T-cell (primary cell): ENCODE measurements around the gene ACACA. TPM values are rescaled to one million over a fixed set of nuclear protein-coding genes. Genes with fewer than 3 reads are reported as not detected.

Source experiments
- ATAC-seq, 4 experiments: fragments of 200-7000 bp in 3 of 4; fragments of 150-1000 bp in 1 of 4; cut with Tn5 transposase; replicated peaks in 1 of 4; 1 replicate in 3 of 4; 2 replicates in 1 of 4; pipeline ENCODE4 v1.10.0; 2021; ENCODE audit warnings: moderate library complexity in 3 of 4, mild to moderate bottlenecking in 2 of 4, moderate number of reproducible peaks in 1 of 4
- CTCF ChIA-PET, 2 donors: fragments of 300-600 bp; sonication (Branson Sonifier 250); formaldehyde crosslinking; loops; one replicate each; lab custom pipeline; 2022; ENCODE audit warnings: antibody characterized with exemption in 2 of 2; lab: Charles Lee
- POLR2A ChIA-PET, 2 donors: fragments of 300-600 bp; sonication (Branson Sonifier 250); formaldehyde crosslinking; loops; one replicate each; lab custom pipeline; 2022; ENCODE audit warnings: antibody characterized with exemption in 2 of 2; lab: Charles Lee
- DNase-seq, 35 experiments: peaks; one replicate each; pipeline versions ENCODE4 v3.0.0 to v3.0.0-alpha.2; 2013 to 2023
- H3K27ac ChIP-seq: one replicate; pipeline ENCODE4 v1.5.1; 2013; ENCODE audit warnings: low read length
- H3K27me3 ChIP-seq, 2 experiments: replicated peaks in 1 of 2; 1 replicate in 1 of 2; 2 replicates in 1 of 2; pipeline versions ENCODE4 v1.6.1 to v1.7.0; 2013; ENCODE audit warnings: low read length in 1 of 2, mixed read lengths in 1 of 2; ENCODE audit not compliant: control insufficient read depth in 2 of 2, insufficient read depth in 2 of 2; ENCODE audit errors: extremely low read depth in 1 of 2
- H3K36me3 ChIP-seq, 2 donors: 1 replicate in 1 of 2; 2 replicates in 1 of 2; pipeline versions ENCODE4 v1.6.1 to v1.7.0; 2013; ENCODE audit warnings: low read length in 1 of 2; ENCODE audit not compliant: control insufficient read depth in 2 of 2, insufficient read depth in 1 of 2; ENCODE audit errors: extremely low read depth in 1 of 2
- H3K4me1 ChIP-seq, 2 experiments: 1 replicate in 1 of 2; 2 replicates in 1 of 2; pipeline versions ENCODE4 v1.6.1 to v1.7.0; 2013; ENCODE audit warnings: low read length in 2 of 2, mixed read lengths in 1 of 2; ENCODE audit not compliant: insufficient read depth in 2 of 2, control insufficient read depth in 1 of 2; ENCODE audit errors: extremely low read depth in 1 of 2
- H3K4me3 ChIP-seq, 2 donors: 1 replicate in 1 of 2; 2 replicates in 1 of 2; pipeline versions ENCODE4 v1.5.1 to v1.7.0; 2013; ENCODE audit warnings: mild to moderate bottlenecking in 2 of 2, low read length in 1 of 2, moderate library complexity in 1 of 2; ENCODE audit not compliant: control insufficient read depth in 1 of 2; ENCODE audit errors: extremely low read depth in 1 of 2
- H3K9me3 ChIP-seq: 2 replicates; pipeline ENCODE4 v1.7.0; 2013
- H3K27ac Mint-ChIP-seq, 2 donors: one replicate each; pipeline ENCODE4 v1.8.0; 2020 to 2021; ENCODE audit warnings: mild to moderate bottlenecking in 2 of 2, mixed read lengths in 2 of 2
- H3K27me3 Mint-ChIP-seq, 2 donors: one replicate each; pipeline ENCODE4 v1.8.0; 2021 to 2022; ENCODE audit warnings: mixed read lengths in 2 of 2
- H3K36me3 Mint-ChIP-seq: one replicate; pipeline ENCODE4 v1.8.0; 2021; ENCODE audit warnings: mixed read lengths
- H3K4me1 Mint-ChIP-seq, 3 donors: one replicate each; pipeline ENCODE4 v1.8.0; 2020 to 2022; ENCODE audit warnings: mixed read lengths in 3 of 3, mild to moderate bottlenecking in 1 of 3
- H3K4me3 Mint-ChIP-seq, 3 donors: one replicate each; pipeline ENCODE4 v1.8.0; 2020 to 2022; ENCODE audit warnings: mild to moderate bottlenecking in 3 of 3, mixed read lengths in 3 of 3, moderate library complexity in 3 of 3
- H3K9me3 Mint-ChIP-seq, 3 donors: one replicate each; pipeline ENCODE4 v1.8.0; 2020 to 2022; ENCODE audit warnings: mixed read lengths in 3 of 3
- WGBS: methylation state at CpG from one replicate; pipeline ENCODE4 v1.1.5; 2013; ENCODE audit warnings: missing lambda C conversion rate; ENCODE audit not compliant: insufficient coverage; 5-methylcytosine and 5-hydroxymethylcytosine counted together
- total RNA-seq, 35 experiments: library from RNA in 6 of 35; stranded (reverse) in 6 of 35; fragments of 120-200 nt in 1 of 35; gene quantifications; one replicate each; pipeline versions ENCODE4 v1.2.1 to v1.2.4 and lab custom pipeline; 2013 to 2026

The ACACA gene
- total RNA-seq, 5 donors from 2014 or later (not counting 1 experiment from before 2014, with no cell fraction given): 15.9 to 30.2 (median 18.0) TPM

- ATAC-seq: no peak
Measured at GRCh38 chr17:37187262-37187661, 219.4 kb downstream of the ACACA start.

GRCh38 chr17:37182786-37183465, 223.7 kb downstream of the ACACA start:
- Histone ChIP-seq H3K4me1 (no peaks in the 10 kb centered on the region), H3K27me3 (no peaks in the 10 kb centered on the region), H3K4me3 (no peak overlapping the region), H3K36me3 (peaks cover 0 to 10% of the 10 kb centered on the region in 2 donors), H3K27ac (no peak overlapping the region), H3K9me3 (no peaks in the 10 kb centered on the region)
- Mint-ChIP-seq H3K27ac (no peak overlapping the region), H3K9me3 (no peaks in the 10 kb centered on the region), H3K36me3 (peaks cover 60% of the 10 kb centered on the region), H3K4me3 (no peak overlapping the region), H3K4me1 (no peaks in the 10 kb centered on the region), H3K27me3 (no peaks in the 10 kb centered on the region)
- ChIA-PET POLR2A (no interaction called here), CTCF (no interaction called here)
- ATAC-seq (no peak), DNase-seq (no peak)
- 80% methylated on average over 2 of the region's 6 CpGs for WGBS

More at GRCh38 chr17:37187262-37187661, 219.4 kb downstream of the ACACA start:
- no peaks in the 10 kb centered on the region for H3K27me3 Mint-ChIP-seq
- no peak overlapping the region for H3K4me3 ChIP-seq
- ChIA-PET POLR2A (interaction anchor here in 1 of 2 donors (0.7 kb wide), 1 partner anchor 42 kb away, joined by 3 read pairs; no protein-coding TSS in a partner anchor), CTCF (no interaction called here)
- WGBS: no CpG with 5 or more reads among the region's 3 CpGs
- H3K9me3 Mint-ChIP-seq: no peaks in the 10 kb centered on the region
- peaks cover 52% of the 10 kb centered on the region for H3K36me3 Mint-ChIP-seq
- no peaks in the 10 kb centered on the region for H3K4me1 Mint-ChIP-seq
- H3K36me3 ChIP-seq: peaks cover 0 to 31% of the 10 kb centered on the region in 2 donors
- no peak overlapping the region for H3K27ac Mint-ChIP-seq
- DNase-seq: no peak
- H3K4me3 Mint-ChIP-seq: no peak overlapping the region
- H3K4me1 ChIP-seq: no peaks in the 10 kb centered on the region
- no peaks in the 10 kb centered on the region for H3K27me3 ChIP-seq
- H3K27ac ChIP-seq: no peak overlapping the region
- H3K9me3 ChIP-seq: no peaks in the 10 kb centered on the region

- Histone ChIP-seq H3K27ac (no peak overlapping the region), H3K4me3 (no peak overlapping the region), H3K27me3 (no peaks in the 10 kb centered on the region), H3K4me1 (no peaks in the 10 kb centered on the region), H3K9me3 (no peaks in the 10 kb centered on the region), H3K36me3 (no peaks in the 10 kb centered on the region)
- Mint-ChIP-seq H3K27ac (no peak overlapping the region), H3K36me3 (peaks cover 53% of the 10 kb centered on the region), H3K27me3 (no peaks in the 10 kb centered on the region), H3K9me3 (no peaks in the 10 kb centered on the region), H3K4me1 (no peaks in the 10 kb centered on the region), H3K4me3 (no peak overlapping the region)
- ChIA-PET CTCF (no interaction called here), POLR2A (no interaction called here)
- DNase-seq (no peak), ATAC-seq (no peak)
- WGBS: no CpG with 5 or more reads among the region's 1 CpG
Measured at GRCh38 chr17:37180376-37180775, 226.3 kb downstream of the ACACA start.

- POLR2A ChIA-PET: no interaction called here
Measured at GRCh38 chr17:37179893-37180292, 226.7 kb downstream of the ACACA start.

GRCh38 chr17:37177254-37177870, 229.3 kb downstream of the ACACA start:
- WGBS: no CpG with 5 or more reads among the region's 5 CpGs
- no peak overlapping the region for H3K4me3 ChIP-seq
- H3K27ac ChIP-seq: no peak overlapping the region
- H3K4me1 ChIP-seq: no peaks in the 10 kb centered on the region
- Mint-ChIP-seq H3K4me3 (no peak overlapping the region), H3K36me3 (peaks cover 51% of the 10 kb centered on the region), H3K9me3 (no peaks in the 10 kb centered on the region), H3K4me1 (no peaks in the 10 kb centered on the region), H3K27ac (no peak overlapping the region), H3K27me3 (no peaks in the 10 kb centered on the region)
- H3K36me3 ChIP-seq: peaks cover 0 to 4% of the 10 kb centered on the region in 2 donors
- no peak for DNase-seq
- no peak for ATAC-seq
- no peaks in the 10 kb centered on the region for H3K27me3 ChIP-seq
- POLR2A ChIA-PET: no interaction called here
- H3K9me3 ChIP-seq: no peaks in the 10 kb centered on the region
- CTCF ChIA-PET: no interaction called here

More at GRCh38 chr17:37179893-37180292, 226.7 kb downstream of the ACACA start:
- no peaks in the 10 kb centered on the region for H3K9me3 Mint-ChIP-seq
- CTCF ChIA-PET: no interaction called here
- no peaks in the 10 kb centered on the region for H3K4me1 Mint-ChIP-seq
- no peaks in the 10 kb centered on the region for H3K27me3 ChIP-seq
- WGBS: no CpG with 5 or more reads among the region's 1 CpG
- no peak overlapping the region for H3K4me3 Mint-ChIP-seq
- no peak for ATAC-seq
- no peaks in the 10 kb centered on the region for H3K27me3 Mint-ChIP-seq
- H3K4me3 ChIP-seq: no peak overlapping the region
- H3K36me3 Mint-ChIP-seq: peaks cover 54% of the 10 kb centered on the region
- no peaks in the 10 kb centered on the region for H3K4me1 ChIP-seq
- no peak for DNase-seq
- H3K27ac ChIP-seq: no peak overlapping the region
- no peak overlapping the region for H3K27ac Mint-ChIP-seq
- H3K36me3 ChIP-seq: peaks cover 0 to 4% of the 10 kb centered on the region in 2 donors
- no peaks in the 10 kb centered on the region for H3K9me3 ChIP-seq

GRCh38 chr17:37176723-37177122, 229.9 kb downstream of the ACACA start:
- H3K9me3 ChIP-seq: no peaks in the 10 kb centered on the region

More at GRCh38 chr17:37176723-37177122, 229.9 kb downstream of the ACACA start:
- ATAC-seq (no peak), DNase-seq (no peak)
- Mint-ChIP-seq H3K4me3 (no peak overlapping the region), H3K27me3 (no peaks in the 10 kb centered on the region), H3K27ac (no peak overlapping the region), H3K36me3 (peaks cover 51% of the 10 kb centered on the region), H3K4me1 (no peaks in the 10 kb centered on the region), H3K9me3 (no peaks in the 10 kb centered on the region)
- ChIA-PET CTCF (no interaction called here), POLR2A (no interaction called here)
- H3K4me1 ChIP-seq: no peaks in the 10 kb centered on the region
- H3K4me3 ChIP-seq: no peak overlapping the region
- H3K27ac ChIP-seq: no peak overlapping the region
- H3K36me3 ChIP-seq: peaks cover 0 to 4% of the 10 kb centered on the region in 2 donors
- H3K27me3 ChIP-seq: no peaks in the 10 kb centered on the region
